Measurements from ENCODE around the gene GAA.

GAA gene

DNA sequence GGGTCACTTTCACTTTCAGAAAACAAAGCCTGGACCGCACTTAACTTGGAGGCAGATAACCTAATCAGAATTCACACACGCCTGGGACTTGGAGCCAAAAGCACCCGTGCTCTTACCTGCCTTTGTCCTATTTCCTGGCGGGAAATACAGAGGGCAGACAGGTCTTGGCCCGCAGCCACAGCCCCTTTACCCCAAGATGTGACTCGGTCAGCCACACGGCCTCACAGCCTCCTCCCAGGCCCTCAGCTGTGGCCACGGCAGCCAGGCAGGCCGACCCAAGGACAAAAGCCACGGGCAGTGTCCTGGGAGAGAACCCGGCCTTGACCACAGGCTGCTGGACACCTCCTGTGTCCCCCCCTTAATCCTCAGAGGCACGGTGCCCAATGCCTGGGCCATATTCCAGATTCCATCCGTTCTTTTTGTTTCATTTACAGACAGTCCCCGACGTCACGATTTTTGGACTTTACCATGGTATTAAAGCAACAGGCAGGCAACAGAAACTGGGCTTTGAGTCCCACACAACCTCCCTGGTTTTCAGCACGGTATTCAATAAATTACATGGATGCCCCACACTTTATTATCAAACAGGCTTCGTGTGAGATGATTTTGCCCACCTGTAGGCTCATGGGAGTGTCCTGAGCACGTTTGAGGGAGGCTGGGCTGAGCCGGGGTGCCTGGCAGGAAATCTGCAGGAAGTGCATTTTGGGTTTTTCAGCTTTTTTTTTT lies 30.1 kb upstream of the GAA start:
- TF ChIP-seq, protein P1, sequence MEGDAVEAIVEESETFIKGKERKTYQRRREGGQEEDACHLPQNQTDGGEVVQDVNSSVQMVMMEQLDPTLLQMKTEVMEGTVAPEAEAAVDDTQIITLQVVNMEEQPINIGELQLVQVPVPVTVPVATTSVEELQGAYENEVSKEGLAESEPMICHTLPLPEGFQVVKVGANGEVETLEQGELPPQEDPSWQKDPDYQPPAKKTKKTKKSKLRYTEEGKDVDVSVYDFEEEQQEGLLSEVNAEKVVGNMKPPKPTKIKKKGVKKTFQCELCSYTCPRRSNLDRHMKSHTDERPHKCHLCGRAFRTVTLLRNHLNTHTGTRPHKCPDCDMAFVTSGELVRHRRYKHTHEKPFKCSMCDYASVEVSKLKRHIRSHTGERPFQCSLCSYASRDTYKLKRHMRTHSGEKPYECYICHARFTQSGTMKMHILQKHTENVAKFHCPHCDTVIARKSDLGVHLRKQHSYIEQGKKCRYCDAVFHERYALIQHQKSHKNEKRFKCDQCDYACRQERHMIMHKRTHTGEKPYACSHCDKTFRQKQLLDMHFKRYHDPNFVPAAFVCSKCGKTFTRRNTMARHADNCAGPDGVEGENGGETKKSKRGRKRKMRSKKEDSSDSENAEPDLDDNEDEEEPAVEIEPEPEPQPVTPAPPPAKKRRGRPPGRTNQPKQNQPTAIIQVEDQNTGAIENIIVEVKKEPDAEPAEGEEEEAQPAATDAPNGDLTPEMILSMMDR (IDR thresholded peaks at IDR 0.05; ENCODE audit: low read depth, low read length): no peak
- H3K4me3 ChIP-seq (ENCODE audit: low read depth, low read length): peak overlapping the region; percentile 43

DNA sequence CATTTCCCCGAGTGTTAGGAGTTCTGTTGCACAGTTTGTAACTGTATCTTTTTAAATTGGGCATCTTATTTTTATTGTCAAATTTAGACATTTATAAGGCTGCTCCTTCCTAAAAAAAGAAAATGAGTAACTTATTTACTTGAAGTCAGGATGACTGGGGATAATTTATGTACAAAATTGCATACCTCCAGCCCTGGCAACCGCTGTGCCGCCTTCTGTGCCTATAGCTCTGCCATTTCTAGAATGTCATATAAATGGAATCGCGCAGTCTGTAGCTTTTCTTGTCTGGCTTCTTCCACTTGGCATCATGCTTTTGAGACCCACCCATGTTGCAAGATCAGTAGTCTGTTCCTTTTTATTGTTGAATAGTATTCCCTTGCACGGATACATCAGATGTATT lies 29.0 kb upstream of the GAA start:
- no peak overlapping the region for H3K4me3 ChIP-seq (ENCODE audit: low read depth, low read length)
- TF ChIP-seq, protein P1 (IDR thresholded peaks at IDR 0.05; ENCODE audit: low read depth, low read length): no peak

DNA sequence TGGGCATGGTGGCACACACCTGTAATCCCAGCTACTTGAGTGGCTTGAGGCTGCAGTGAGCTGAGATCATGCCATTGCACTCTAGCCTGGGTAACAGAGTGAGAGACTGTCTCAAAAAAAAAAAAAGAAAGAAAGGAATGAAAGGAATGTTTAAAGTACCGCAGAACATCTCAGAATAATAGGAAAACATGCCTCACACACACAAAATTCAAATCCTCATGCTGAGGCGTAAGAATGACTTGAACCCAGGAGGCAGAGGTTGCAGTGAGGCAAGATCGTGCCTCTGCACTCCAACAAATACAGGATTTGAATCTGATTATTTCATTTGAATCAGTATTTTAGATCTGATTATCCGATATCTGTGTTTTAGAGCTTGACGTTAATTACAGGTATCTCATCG lies 21.3 kb upstream of the GAA start:
- no peak overlapping the region for H3K4me3 ChIP-seq (ENCODE audit: low read depth, low read length)
- TF ChIP-seq, protein P1 (IDR thresholded peaks at IDR 0.05; ENCODE audit: low read depth, low read length): no peak

- TF ChIP-seq, protein P1 (IDR thresholded peaks at IDR 0.05; ENCODE audit: low read depth, low read length): no peak
These were observed 19.8 kb upstream of the GAA start for GRCh38 chr17:80081596-80081995.

DNA sequence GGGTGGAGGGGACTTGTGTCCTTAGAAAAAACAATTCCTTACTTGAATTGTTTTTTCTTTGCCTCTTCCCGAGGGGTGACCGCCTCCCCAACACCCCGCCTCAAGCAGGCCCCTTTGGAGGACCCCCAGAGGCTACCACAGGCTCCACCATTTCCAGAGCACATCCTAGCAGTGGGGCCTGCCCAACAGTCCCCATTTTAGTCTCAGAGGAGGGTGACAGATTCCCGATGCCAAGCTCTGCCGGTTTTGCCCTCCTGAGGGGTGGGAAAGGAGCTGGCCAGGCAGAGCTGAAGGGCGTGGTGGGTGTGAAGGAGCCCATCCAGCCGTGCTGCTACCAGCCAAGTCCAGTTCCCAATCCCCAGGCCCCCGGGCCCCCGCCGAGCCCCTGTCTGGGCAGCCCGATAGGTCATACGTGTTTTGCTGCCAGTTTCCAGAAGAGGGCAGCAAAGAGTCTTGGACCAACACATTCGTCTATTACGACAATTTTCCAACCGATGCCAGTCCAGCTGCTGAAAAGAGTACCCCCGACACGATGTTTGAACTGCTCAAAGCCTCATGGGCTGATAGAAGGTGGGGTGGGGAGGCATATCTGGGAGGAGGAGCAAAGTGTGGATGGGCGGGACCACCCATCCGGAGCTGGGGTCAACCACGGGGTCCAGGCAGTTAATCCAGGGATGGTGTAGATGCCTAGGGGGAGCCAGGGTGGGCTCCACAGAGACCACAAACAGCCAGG lies 18.8 kb upstream of the GAA start:
- TF ChIP-seq, protein P1 (IDR thresholded peaks at IDR 0.05; ENCODE audit: low read depth, low read length): peak; percentile 62

More at GRCh38 chr17:80081596-80081995, 19.8 kb upstream of the GAA start:
- no peak overlapping the region for H3K4me3 ChIP-seq (ENCODE audit: low read depth, low read length)

DNA sequence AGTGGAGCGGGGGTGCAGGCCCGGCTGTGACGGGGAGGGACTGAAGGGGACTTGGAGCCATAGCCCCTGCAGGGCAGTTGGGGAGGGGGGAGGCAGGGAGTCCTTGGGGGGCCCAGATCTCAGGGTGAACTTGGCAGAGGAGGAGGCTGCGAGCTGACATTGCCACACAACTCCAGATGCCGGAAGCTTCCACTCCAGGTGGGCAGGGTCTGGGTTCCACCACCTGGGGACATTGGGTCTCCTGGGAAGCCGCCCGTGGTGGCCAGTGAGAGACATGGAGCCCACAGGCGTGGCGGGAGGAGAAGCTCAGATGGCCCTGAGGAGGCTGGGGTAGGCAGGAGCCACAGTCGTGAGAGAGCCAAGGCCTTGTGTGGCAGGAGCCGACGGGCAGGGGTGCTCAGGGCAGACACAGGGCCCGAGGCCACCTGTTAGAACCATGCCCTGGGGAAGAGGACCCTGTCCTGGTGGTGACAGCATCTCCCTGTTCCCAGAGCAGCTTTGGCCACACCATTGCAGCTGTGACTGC lies 18.2 kb upstream of the GAA start:
- H3K4me3 ChIP-seq (ENCODE audit: low read depth, low read length): no peak overlapping the region
- TF ChIP-seq, protein P1 (IDR thresholded peaks at IDR 0.05; ENCODE audit: low read depth, low read length): no peak

More for the DNA sequence above, 18.8 kb upstream of the GAA start:
- no peak overlapping the region for H3K4me3 ChIP-seq (ENCODE audit: low read depth, low read length)

DNA sequence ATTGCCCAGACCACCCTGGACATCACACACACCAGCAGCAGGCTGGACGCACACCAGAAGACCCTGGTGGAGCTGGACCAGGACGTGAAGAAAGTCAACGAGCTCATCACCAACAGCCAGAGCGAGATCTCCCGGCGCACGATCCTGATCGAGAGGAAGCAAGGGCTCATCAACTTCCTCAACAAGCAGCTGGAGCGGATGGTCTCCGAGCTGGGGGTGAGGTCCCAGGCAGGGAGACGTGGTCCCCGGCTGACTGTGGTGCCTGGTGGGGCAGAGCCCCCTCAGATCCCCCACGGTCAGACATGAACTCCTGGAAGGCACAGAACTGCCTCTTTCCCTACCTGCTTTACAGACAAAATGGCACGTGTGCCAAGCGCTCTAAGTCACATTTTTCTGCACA lies 16.6 kb upstream of the GAA start:
- H3K4me3 ChIP-seq (ENCODE audit: low read depth, low read length): no peak overlapping the region
- TF ChIP-seq, protein P1 (IDR thresholded peaks at IDR 0.05; ENCODE audit: low read depth, low read length): no peak

Measured in WI38 (cell line).